A549 (cell line): ENCODE measurements around the gene TAF9. TPM values are rescaled to one million over a fixed set of nuclear protein-coding genes. Genes with fewer than 3 reads are reported as not detected.

ENCODE experiments used
- ATAC-seq, 2 experiments: fragments of 200-7000 bp in 1 of 2; fragments of >200 bp in 1 of 2; cut with Nextera tagmentation in 1 of 2; cut with Tn5 transposase in 1 of 2; 3 replicates each; pipeline versions ENCODE4 v1.8.0 to v1.9.1; 2018 to 2020; ENCODE audit warnings: mild to moderate bottlenecking in 1 of 2, moderate library complexity in 1 of 2
- CTCF ChIA-PET: fragments of 300-600 bp; sonication (Branson Sonifier 250); formaldehyde crosslinking; extraction: SDS; loops from one replicate; lab custom pipeline; 2021; ENCODE audit warnings: antibody characterized with exemption, inconsistent platforms; lab: Yijun Ruan, JAX
- POLR2A ChIA-PET: fragments of 350-600 bp; formaldehyde crosslinking; extraction: SDS; loops from one replicate; lab custom pipeline; 2021; ENCODE audit warnings: antibody characterized with exemption, inconsistent platforms; lab: Yijun Ruan, JAX
- DNase-seq, 2 experiments: peaks; one replicate each; pipeline versions ENCODE4 v3.0.0 to v3.0.0-alpha.2; 2011 to 2016; ENCODE audit warnings: low read depth in 1 of 2, low spot score in 1 of 2
- FAIRE-seq: peaks from 2 replicates; lab custom pipeline; 2011; peaks lifted over from hg19 to GRCh38; lab: Jason Lieb, UNC
- H3K27ac ChIP-seq, 2 experiments: fragments of >200 bp; sonication (Bioruptor Twin); formaldehyde crosslinking; 3 replicates each; pipeline ENCODE4 v1.5.1; 2016 to 2017
- H3K4me1 ChIP-seq: fragments of >200 bp; sonication (Bioruptor Twin); formaldehyde crosslinking; 3 replicates; pipeline ENCODE4 v1.6.1; 2016
- H3K4me2 ChIP-seq: fragments of >200 bp; sonication (Bioruptor Twin); formaldehyde crosslinking; 3 replicates; pipeline ENCODE4 v1.6.1; 2016
- H3K4me3 ChIP-seq: fragments of >200 bp; sonication (Bioruptor Twin); formaldehyde crosslinking; 3 replicates; pipeline ENCODE4 v1.5.1; 2016
- H3K9me3 ChIP-seq: fragments of >200 bp; sonication (Bioruptor Twin); formaldehyde crosslinking; 3 replicates; pipeline ENCODE4 v1.6.1; 2016
- ATOH8 ChIP-seq: fragments of 250-450 bp; sonication (Bioruptor Pico); IDR thresholded peaks from 2 replicates; pipeline ENCODE4 v1.5.0; 2020; ENCODE audit warnings: low read depth, mild to moderate bottlenecking, moderate library complexity
- CBX8 ChIP-seq: fragments of 200-600 bp; sonication (generic); IDR thresholded peaks from 2 replicates; pipeline ENCODE4 v1.6.1; 2016
- CEBPB ChIP-seq, 2 experiments: fragments of >200 bp in 1 of 2; sonication (Bioruptor Twin) in 1 of 2; formaldehyde crosslinking in 1 of 2; IDR thresholded peaks; 2 replicates each; pipeline ENCODE4 v1.6.1; 2012 to 2016
- CHD2 ChIP-seq: fragments of 150-350 bp; IDR thresholded peaks from 2 replicates; pipeline ENCODE4 v1.6.1; 2014; ENCODE audit warnings: low read length; ENCODE audit not compliant: partially characterized antibody
- CHD4 ChIP-seq: fragments of 200-600 bp; sonication (generic); IDR thresholded peaks from 2 replicates; pipeline ENCODE4 v1.6.1; 2016; ENCODE audit warnings: antibody characterized with exemption, mild to moderate bottlenecking, borderline replicate concordance
- CTCF ChIP-seq: fragments of >200 bp; sonication (Bioruptor Twin); formaldehyde crosslinking; IDR thresholded peaks from 3 replicates; pipeline ENCODE4 v1.5.1; 2016
- E2F6 ChIP-seq: IDR thresholded peaks from 2 replicates; pipeline ENCODE4 v1.6.1; 2012; ENCODE audit warnings: low read depth, borderline replicate concordance
- EHMT2 ChIP-seq: fragments of 200-600 bp; sonication (generic); IDR thresholded peaks from 2 replicates; pipeline ENCODE4 v1.6.1; 2016; ENCODE audit warnings: antibody characterized with exemption, low read depth, mild to moderate bottlenecking, moderate library complexity
- GATA3 ChIP-seq: IDR thresholded peaks from 2 replicates; pipeline ENCODE4 v1.6.1; 2012; ENCODE audit warnings: borderline replicate concordance
- HDAC2 ChIP-seq: fragments of 200-600 bp; sonication (generic); IDR thresholded peaks from 2 replicates; pipeline ENCODE4 v1.6.1; 2016
- HES2 ChIP-seq: fragments of >200 bp; sonication (Bioruptor Twin); formaldehyde crosslinking; IDR thresholded peaks from 2 replicates; pipeline ENCODE4 v1.6.1; 2016
- HMGXB4 ChIP-seq: fragments of 250-450 bp; sonication (Bioruptor Pico); IDR thresholded peaks from 2 replicates; pipeline ENCODE4 v1.5.0; 2021; ENCODE audit warnings: mild to moderate bottlenecking, moderate library complexity, borderline replicate concordance
- HOXB13 ChIP-seq: fragments of 250-450 bp; sonication (Bioruptor Pico); IDR thresholded peaks from 2 replicates; pipeline ENCODE4 v1.5.0; 2020; ENCODE audit warnings: low read depth, mild to moderate bottlenecking, moderate library complexity
- HOXB5 ChIP-seq: fragments of 250-450 bp; sonication (Bioruptor Pico); IDR thresholded peaks from 2 replicates; pipeline ENCODE4 v1.5.0; 2020; ENCODE audit warnings: mild to moderate bottlenecking, moderate library complexity
- MAFK ChIP-seq: fragments of 450-650 bp; IDR thresholded peaks from 2 replicates; pipeline ENCODE4 v1.6.1; 2014; ENCODE audit not compliant: partially characterized antibody
- MYC ChIP-seq: IDR thresholded peaks from 2 replicates; pipeline ENCODE4 v1.6.1; 2012; ENCODE audit warnings: mild to moderate bottlenecking, inconsistent platforms, low read length, improper control_type of control experiment, borderline replicate concordance
- NFE2L2 ChIP-seq: fragments of 150-350 bp; conservative IDR thresholded peaks from 2 replicates; pipeline ENCODE4 v1.6.1; 2014; ENCODE audit warnings: low read length
- PBX3 ChIP-seq: IDR thresholded peaks from 2 replicates; pipeline ENCODE4 v1.6.1; 2012
- POLR2A ChIP-seq: IDR thresholded peaks from 2 replicates; pipeline ENCODE4 v1.6.1; 2012; ENCODE audit warnings: mild to moderate bottlenecking, low read length
- POLR2AphosphoS2 ChIP-seq: conservative IDR thresholded peaks from 2 replicates; pipeline ENCODE4 v1.6.1; 2012; ENCODE audit warnings: low read length, improper control_type of control experiment, inconsistent platforms
- RARB ChIP-seq: fragments of 250-450 bp; sonication (Bioruptor Pico); IDR thresholded peaks from 2 replicates; pipeline ENCODE4 v1.8.0; 2021; ENCODE audit warnings: mild to moderate bottlenecking, moderate library complexity
- RNF2 ChIP-seq: fragments of 200-600 bp; sonication (generic); IDR thresholded peaks from 2 replicates; pipeline ENCODE4 v1.6.1; 2016; ENCODE audit warnings: low read depth, mild to moderate bottlenecking, antibody characterized with exemption, moderate library complexity, borderline replicate concordance
- SMC3 ChIP-seq: fragments of >200 bp; sonication (Bioruptor Twin); formaldehyde crosslinking; IDR thresholded peaks from 3 replicates; pipeline ENCODE4 v1.6.1; 2018; ENCODE audit warnings: inconsistent platforms
- SREBF2 ChIP-seq: fragments of 450-650 bp; IDR thresholded peaks from 2 replicates; pipeline ENCODE4 v1.6.1; 2014; ENCODE audit warnings: mild to moderate bottlenecking, moderate library complexity
- ZC3H11A ChIP-seq: fragments of 450-650 bp; IDR thresholded peaks from 2 replicates; pipeline ENCODE4 v1.6.1; 2014; ENCODE audit warnings: antibody characterized with exemption, mild to moderate bottlenecking
- ZFP36 ChIP-seq: fragments of 450-650 bp; IDR thresholded peaks from 2 replicates; pipeline ENCODE4 v1.6.1; 2014; ENCODE audit warnings: borderline replicate concordance; ENCODE audit not compliant: partially characterized antibody
- ZNF302 ChIP-seq: fragments of 250-450 bp; sonication (Bioruptor Pico); IDR thresholded peaks from 2 replicates; pipeline ENCODE4 v1.9.0; 2021; ENCODE audit warnings: inconsistent platforms, mild to moderate bottlenecking, moderate library complexity
- WGBS: methylation state at CpG from one replicate; pipeline ENCODE4 v1.1.6; 2017; ENCODE audit errors: missing lambda C conversion rate; 5-methylcytosine and 5-hydroxymethylcytosine counted together
- polyA plus RNA-seq, 4 experiments: library from polyadenylated mRNA; depleted of rRNA in 3 of 4; stranded (reverse); fragments of >200 nt; fragmentation: RNase III in 1 of 4; extraction: RNeasy Plus Mini Kit Qiagen cat#74134 plus additional on column Dnase treatment in 1 of 4; gene quantifications; 2 replicates in 3 of 4; 3 replicates in 1 of 4; pipeline ENCODE4 v1.2.3, GENCODE V29; 2011 to 2017
- TF ChIP-seq, protein P1 (sequence below): fragments of 150-350 bp; IDR thresholded peaks from 2 replicates; pipeline ENCODE4 v1.6.1; 2014; ENCODE audit warnings: low read depth, mild to moderate bottlenecking, low read length
- TF ChIP-seq, protein P2 (sequence below): fragments of >200 bp; sonication (Bioruptor Twin); formaldehyde crosslinking; IDR thresholded peaks from 3 replicates; pipeline ENCODE4 v1.6.1; 2016

TAF9 gene
- polyA plus RNA-seq, 2 of the 4 experiments (the other 2 are of a cell fraction) = 112 to 269 TPM

- FAIRE-seq = no peak
- Histone ChIP-seq H3K4me2 (no peak overlapping the region), H3K4me3 (no peak overlapping the region), H3K4me1 (no peaks in the 10 kb centered on the region), H3K27ac (no peak overlapping the region), H3K9me3 (no peaks in the 10 kb centered on the region)
- CTCF ChIA-PET = interaction anchor here (1.6 kb wide), 1 partner anchor 9 kb away, joined by 6 read pairs; no protein-coding TSS in a partner anchor
- DNase-seq = no peak
- WGBS = 50% methylated on average over 1 of the region's 1 CpG
- POLR2A ChIA-PET = interaction anchor here (1.0 kb wide), 1 partner anchor 10 kb away, joined by 3 read pairs; the partner anchor contains the start of gene CCDC125
- ATAC-seq = no peak
- TF ChIP-seq ZC3H11A = no peak
- TF ChIP-seq SREBF2 = no peak
- TF ChIP-seq HOXB13 (CRISPR knock-in tag) = no peak
- TF ChIP-seq E2F6 = no peak
- TF ChIP-seq POLR2A = no peak
- no peak for TF ChIP-seq RARB (CRISPR knock-in tag)
- no peak for TF ChIP-seq HMGXB4 (CRISPR knock-in tag)
- TF ChIP-seq SMC3 = no peak
- no peak for TF ChIP-seq MYC
- no peak for TF ChIP-seq CHD4
- TF ChIP-seq NFE2L2 = no peak
- no peak for TF ChIP-seq ZFP36
- no peak for TF ChIP-seq ZNF302
- TF ChIP-seq GATA3 = no peak
- TF ChIP-seq EHMT2 = no peak
- TF ChIP-seq ATOH8 (CRISPR knock-in tag) = no peak
- TF ChIP-seq PBX3 = no peak
- no peak for TF ChIP-seq HDAC2
- TF ChIP-seq POLR2AphosphoS2 = no peak
- TF ChIP-seq HOXB5 (CRISPR knock-in tag) = no peak
Measured at GRCh38 chr5:69343083-69343482, 26.2 kb downstream of the TAF9 start.

DNA sequence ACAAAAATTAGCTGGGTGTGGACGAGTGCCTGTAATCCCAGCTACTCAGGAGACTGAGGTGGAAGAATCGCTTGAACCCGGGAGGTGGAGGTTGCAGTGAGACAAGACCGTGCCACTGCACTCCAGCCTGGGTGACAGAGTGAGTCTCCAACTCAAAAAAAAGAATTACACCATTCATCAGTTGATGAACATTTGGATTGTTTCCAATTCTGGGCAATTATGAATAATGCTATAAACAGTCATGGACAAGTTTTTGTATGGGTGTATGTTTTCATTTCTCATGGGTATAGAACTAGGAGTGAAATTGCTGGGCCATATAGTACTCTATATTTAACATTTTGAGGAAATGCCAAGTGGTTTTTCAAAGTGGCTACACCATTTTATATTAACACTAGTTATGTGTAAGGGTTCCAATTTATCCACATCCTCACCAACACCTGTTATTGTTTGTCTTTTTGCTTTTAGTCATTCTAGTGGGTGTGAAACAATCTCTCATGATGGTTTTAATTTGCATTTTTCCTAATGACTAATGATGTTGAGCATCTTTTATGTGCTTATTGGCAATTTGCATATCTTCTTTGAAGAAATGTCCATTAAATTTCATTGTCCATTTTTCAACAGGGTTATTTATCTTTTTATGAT lies 27.7 kb downstream of the TAF9 start:
- Histone ChIP-seq H3K4me1 (no peaks in the 10 kb centered on the region), H3K9me3 (no peaks in the 10 kb centered on the region), H3K27ac (no peak overlapping the region), H3K4me2 (no peak overlapping the region), H3K4me3 (no peak overlapping the region)
- WGBS = 82% methylated on average over 4 of the region's 4 CpGs
- ChIA-PET POLR2A (no interaction called here), CTCF (no interaction called here)
- no peak for ATAC-seq
- no peak for DNase-seq
- FAIRE-seq = peak; percentile 28
- TF ChIP-seq CBX8 (no peak), CEBPB (IDR thresholded peaks at IDR 0.05) (no peak), CHD2 (no peak), RNF2 (no peak), CTCF (no peak), MAFK (no peak), HES2 (no peak), RARB (CRISPR knock-in tag) (no peak), GATA3 (no peak), POLR2A (no peak)
- TF ChIP-seq, protein P1, sequence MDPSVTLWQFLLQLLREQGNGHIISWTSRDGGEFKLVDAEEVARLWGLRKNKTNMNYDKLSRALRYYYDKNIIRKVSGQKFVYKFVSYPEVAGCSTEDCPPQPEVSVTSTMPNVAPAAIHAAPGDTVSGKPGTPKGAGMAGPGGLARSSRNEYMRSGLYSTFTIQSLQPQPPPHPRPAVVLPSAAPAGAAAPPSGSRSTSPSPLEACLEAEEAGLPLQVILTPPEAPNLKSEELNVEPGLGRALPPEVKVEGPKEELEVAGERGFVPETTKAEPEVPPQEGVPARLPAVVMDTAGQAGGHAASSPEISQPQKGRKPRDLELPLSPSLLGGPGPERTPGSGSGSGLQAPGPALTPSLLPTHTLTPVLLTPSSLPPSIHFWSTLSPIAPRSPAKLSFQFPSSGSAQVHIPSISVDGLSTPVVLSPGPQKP = no peak
- TF ChIP-seq, protein P2, sequence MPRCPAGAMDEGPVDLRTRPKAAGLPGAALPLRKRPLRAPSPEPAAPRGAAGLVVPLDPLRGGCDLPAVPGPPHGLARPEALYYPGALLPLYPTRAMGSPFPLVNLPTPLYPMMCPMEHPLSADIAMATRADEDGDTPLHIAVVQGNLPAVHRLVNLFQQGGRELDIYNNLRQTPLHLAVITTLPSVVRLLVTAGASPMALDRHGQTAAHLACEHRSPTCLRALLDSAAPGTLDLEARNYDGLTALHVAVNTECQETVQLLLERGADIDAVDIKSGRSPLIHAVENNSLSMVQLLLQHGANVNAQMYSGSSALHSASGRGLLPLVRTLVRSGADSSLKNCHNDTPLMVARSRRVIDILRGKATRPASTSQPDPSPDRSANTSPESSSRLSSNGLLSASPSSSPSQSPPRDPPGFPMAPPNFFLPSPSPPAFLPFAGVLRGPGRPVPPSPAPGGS = no peak
